ENCODE data around the gene ZNF451. TPM values are rescaled to one million over a fixed set of nuclear protein-coding genes. Genes with fewer than 3 reads are reported as not detected.
A peak's percentile ranks its signal among the peaks of the same experiment; 100 is the strongest.

ZNF451 gene
- total RNA-seq, 2 experiments from 2014 or later = 46.8 to 60.3 TPM

DNA sequence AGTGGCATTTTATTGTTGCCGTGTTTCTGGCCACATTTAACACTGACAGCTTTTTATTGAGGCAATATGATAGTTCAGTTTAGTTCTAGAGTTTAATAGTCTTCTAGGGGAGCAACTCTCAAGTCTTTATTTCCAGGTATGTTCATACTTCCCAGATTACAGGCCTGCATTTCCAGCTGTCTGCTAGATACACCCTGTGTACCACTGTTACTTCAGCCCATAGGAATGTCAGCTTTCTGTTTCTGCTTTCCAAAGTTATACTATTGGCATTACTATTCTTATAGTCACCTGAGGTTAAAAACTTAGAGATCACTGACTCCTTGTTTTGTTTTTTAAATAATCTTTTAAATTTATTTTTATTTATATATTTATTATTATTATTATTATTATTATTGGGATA, 7.6 kb downstream of the ZNF451 start:
- Mint-ChIP-seq H3K27me3 (no peaks in the 10 kb centered on the region), H3K9me3 (ENCODE audit: low read depth) (no peaks in the 10 kb centered on the region), H3K36me3 (ENCODE audit: low read depth) (peaks cover 64% of the 10 kb centered on the region), H3K4me3 (no peak overlapping the region), H3K4me1 (peaks cover 28% of the 10 kb centered on the region), H3K27ac (no peak overlapping the region)
- ATAC-seq (no peak), DNase-seq (no peak)
- intact Hi-C loops (cut with DNase I, micrococcal nuclease) = no loop called here
- ChIA-PET CTCF (interaction anchor here (0.6 to 1.7 kb wide), 2 partner anchors 206 to 219 kb away, joined by 3 to 6 read pairs; partner anchors contain the start of gene PRIM2), POLR2A (no interaction called here)

DNA sequence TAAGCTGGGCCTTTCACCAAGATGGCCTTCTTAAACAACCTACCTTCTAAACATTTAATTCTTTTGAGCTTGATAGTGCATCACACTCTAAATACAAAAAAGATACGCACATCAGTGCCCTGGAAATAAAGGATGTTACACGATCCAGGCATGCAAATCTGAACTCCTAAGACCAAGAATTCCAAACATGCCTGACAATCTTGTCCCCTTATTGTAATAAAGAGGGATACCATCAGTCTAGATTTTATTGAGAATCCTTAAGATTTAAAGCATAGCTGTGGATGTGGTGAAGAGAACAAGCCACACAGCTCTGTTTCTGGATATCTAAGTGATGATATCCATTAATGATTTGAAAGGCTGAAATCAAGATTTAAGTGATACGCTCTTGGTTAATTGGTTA, 13.0 kb downstream of the ZNF451 start:
- ATAC-seq = no peak
- POLR2A ChIA-PET = interaction anchor here (0.7 kb wide), 1 partner anchor 13 kb away, joined by 4 read pairs; no protein-coding TSS in a partner anchor
- Mint-ChIP-seq H3K9me3 (ENCODE audit: low read depth) (no peaks in the 10 kb centered on the region), H3K27me3 (no peaks in the 10 kb centered on the region), H3K27ac (no peak overlapping the region), H3K36me3 (ENCODE audit: low read depth) (peaks cover 68% of the 10 kb centered on the region), H3K4me1 (peaks cover 15% of the 10 kb centered on the region), H3K4me3 (no peak overlapping the region)
- CTCF ChIA-PET = interaction anchor here (1.1 to 1.2 kb wide), 3 partner anchors 30 to 219 kb away, joined by 3 to 6 read pairs (median 4); no protein-coding TSS in a partner anchor
- no peak for DNase-seq
- intact Hi-C loops (cut with DNase I, micrococcal nuclease) = no loop called here

DNA sequence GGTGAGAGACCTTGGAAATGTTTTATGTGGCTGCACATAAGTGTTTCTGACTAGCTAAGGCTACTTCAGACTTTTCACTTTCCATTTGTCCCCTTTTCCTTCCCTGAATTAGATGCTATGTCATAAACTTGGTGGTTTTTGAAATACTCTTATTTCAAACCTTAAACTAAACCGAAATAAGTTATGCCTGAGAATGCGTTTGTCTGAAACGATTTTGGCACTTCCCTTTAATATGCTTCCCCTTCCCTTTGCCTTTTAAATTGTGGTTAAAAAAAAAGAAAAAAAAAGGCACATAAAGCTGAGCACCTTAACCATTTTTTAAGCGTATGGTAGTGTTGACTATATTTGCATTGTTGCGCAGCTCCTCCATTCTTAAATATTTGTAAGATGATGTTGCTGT, 14.3 kb downstream of the ZNF451 start:
- DNase-seq = no peak
- no peaks in the 10 kb centered on the region for H3K27me3 Mint-ChIP-seq
- H3K4me3 Mint-ChIP-seq = no peak overlapping the region
- CTCF ChIA-PET = interaction anchor here (0.6 kb wide), 1 partner anchor 956 kb away, joined by 3 read pairs; no protein-coding TSS in a partner anchor
- H3K27ac Mint-ChIP-seq = no peak overlapping the region
- POLR2A ChIA-PET = interaction anchor here (0.6 kb wide), 1 partner anchor 72 kb away, joined by 3 read pairs; no protein-coding TSS in a partner anchor
- intact Hi-C loops (cut with DNase I, micrococcal nuclease) = no loop called here
- peaks cover 23% of the 10 kb centered on the region for H3K4me1 Mint-ChIP-seq
- H3K9me3 Mint-ChIP-seq (ENCODE audit: low read depth) = no peaks in the 10 kb centered on the region
- ATAC-seq = no peak
- peaks cover 66% of the 10 kb centered on the region for H3K36me3 Mint-ChIP-seq (ENCODE audit: low read depth)

DNA sequence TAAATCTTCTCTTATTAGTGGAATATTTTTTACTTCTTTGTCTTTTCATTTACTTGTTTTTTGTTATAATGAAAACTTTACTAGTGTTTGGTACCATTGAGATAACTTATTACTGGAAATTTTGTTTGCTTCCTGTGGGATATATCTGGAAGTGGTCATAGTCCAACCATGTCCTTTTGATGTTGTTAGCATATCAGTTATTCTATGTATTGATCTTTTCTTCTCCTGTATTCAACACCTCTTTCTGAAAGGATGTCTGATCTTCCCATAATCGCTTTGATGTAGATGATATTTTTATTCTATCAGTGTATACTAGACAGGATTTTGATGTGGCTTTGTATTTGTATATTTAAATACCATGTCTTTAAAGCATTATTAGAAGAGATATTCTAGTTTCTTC, 17.0 kb downstream of the ZNF451 start:
- POLR2A ChIA-PET = no interaction called here
- DNase-seq (no peak), ATAC-seq (no peak)
- CTCF ChIA-PET = no interaction called here
- Mint-ChIP-seq H3K9me3 (ENCODE audit: low read depth) (no peaks in the 10 kb centered on the region), H3K27ac (no peak overlapping the region), H3K4me1 (peaks cover 32% of the 10 kb centered on the region), H3K27me3 (no peaks in the 10 kb centered on the region), H3K4me3 (no peak overlapping the region), H3K36me3 (ENCODE audit: low read depth) (peaks cover 46% of the 10 kb centered on the region)
- intact Hi-C loops (cut with DNase I, micrococcal nuclease) = no loop called here

DNA sequence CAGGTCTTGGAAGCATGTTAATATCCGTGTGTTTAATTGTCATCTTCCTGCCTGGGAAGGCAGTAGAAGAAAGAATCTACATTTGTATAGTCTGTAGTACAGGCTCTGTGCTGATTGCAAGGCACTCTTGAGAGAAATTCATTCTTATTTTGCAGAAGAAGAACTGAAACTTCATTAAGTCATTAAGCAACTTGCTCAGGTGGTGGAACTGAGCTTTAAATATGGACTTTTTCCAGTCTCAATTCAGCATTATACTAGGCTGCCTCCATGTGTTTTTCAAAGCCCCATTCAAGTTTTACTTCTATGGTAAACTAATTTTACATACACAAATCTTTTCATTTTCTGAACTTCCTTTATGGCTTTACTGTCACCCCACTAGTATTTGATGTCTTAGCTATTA, 18.7 kb downstream of the ZNF451 start:
- no peak overlapping the region for H3K4me3 Mint-ChIP-seq
- H3K9me3 Mint-ChIP-seq (ENCODE audit: low read depth) = no peaks in the 10 kb centered on the region
- H3K36me3 Mint-ChIP-seq (ENCODE audit: low read depth) = peaks cover 34% of the 10 kb centered on the region
- no peak overlapping the region for H3K27ac Mint-ChIP-seq
- intact Hi-C loops (cut with DNase I, micrococcal nuclease) = no loop called here
- H3K27me3 Mint-ChIP-seq = no peaks in the 10 kb centered on the region
- no peak for DNase-seq
- ChIA-PET CTCF (interaction anchor here (0.7 to 1.3 kb wide), 2 partner anchors 16 to 128 kb away, joined by 3 to 4 read pairs; no protein-coding TSS in a partner anchor), POLR2A (interaction anchor here (1.0 kb wide), 1 partner anchor 63 kb away, joined by 3 read pairs; the partner anchor contains the start of gene BAG2)
- H3K4me1 Mint-ChIP-seq = peaks cover 32% of the 10 kb centered on the region
- no peak for ATAC-seq

DNA sequence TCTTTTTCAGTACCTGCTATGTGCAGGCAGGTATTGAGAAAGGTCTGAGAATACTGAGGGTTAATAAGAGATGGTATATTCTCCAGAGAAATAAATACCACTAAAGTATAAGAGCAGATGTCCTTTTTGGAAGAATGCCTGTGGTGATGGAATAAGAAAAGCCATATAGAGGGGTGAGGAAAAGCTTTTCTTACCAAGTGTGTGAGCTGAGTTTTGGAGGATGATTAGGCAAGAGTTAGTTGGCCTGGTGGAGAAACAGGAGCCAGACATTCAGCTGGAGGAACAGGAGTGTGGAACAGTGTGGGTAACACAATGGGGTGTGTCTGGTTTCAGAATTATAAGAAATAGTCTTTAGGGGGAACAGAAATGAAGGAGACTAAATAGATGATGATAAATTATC, 19.9 kb downstream of the ZNF451 start:
- H3K4me1 Mint-ChIP-seq = peaks cover 27% of the 10 kb centered on the region
- ChIA-PET POLR2A (no interaction called here), CTCF (no interaction called here)
- DNase-seq = no peak
- H3K36me3 Mint-ChIP-seq (ENCODE audit: low read depth) = peaks cover 29% of the 10 kb centered on the region
- no peak for ATAC-seq
- intact Hi-C loops (cut with DNase I, micrococcal nuclease) = no loop called here
- no peak overlapping the region for H3K4me3 Mint-ChIP-seq
- no peaks in the 10 kb centered on the region for H3K27me3 Mint-ChIP-seq
- H3K9me3 Mint-ChIP-seq (ENCODE audit: low read depth) = no peaks in the 10 kb centered on the region
- no peak overlapping the region for H3K27ac Mint-ChIP-seq

DNA sequence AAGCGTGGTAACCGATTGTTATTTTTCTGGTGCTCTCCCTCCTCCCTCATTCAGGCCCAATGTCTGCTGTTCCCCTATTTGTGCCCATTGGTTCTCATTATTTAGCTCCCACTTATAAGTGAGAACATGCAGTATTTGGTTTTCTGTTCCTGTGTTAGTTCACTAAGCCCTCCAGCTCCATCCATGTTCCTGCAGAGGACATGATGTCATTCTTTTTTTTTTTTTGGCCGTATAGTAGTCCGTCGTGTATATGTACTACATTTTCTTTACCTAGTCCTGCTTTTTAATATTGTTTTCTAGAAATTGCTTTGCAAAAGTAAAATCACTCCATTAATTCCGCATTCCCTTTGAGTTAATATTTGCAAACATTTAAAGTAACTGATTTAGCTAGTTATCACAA, 23.1 kb downstream of the ZNF451 start:
- CTCF ChIA-PET = interaction anchor here (0.8 to 1.9 kb wide), 3 partner anchors 18 to 258 kb away, joined by 4 to 7 read pairs (median 4); no protein-coding TSS in a partner anchor
- intact Hi-C loops (cut with DNase I, micrococcal nuclease) = no loop called here
- no peaks in the 10 kb centered on the region for H3K9me3 Mint-ChIP-seq (ENCODE audit: low read depth)

DNA sequence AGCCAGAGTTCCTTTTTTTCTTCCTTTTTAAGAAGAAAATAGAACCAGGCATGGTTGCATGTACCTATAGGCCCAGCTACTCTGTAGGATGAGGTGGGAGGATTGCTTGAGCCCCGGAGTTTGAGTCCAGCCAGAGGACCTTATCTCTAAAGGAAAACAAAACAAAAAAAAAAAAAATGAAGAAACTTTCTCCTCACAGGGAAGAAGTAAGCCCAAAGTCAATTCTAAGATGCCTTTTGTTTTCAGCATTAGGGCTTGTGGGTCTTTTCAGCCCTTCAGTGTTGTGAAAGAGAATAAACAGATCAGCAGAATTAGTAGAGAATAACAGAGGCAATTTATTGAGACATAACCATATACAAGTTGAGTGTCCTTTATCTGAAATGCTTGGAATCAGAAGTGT, 26.8 kb downstream of the ZNF451 start:
- H3K27ac Mint-ChIP-seq = no peak overlapping the region
- no peaks in the 10 kb centered on the region for H3K27me3 Mint-ChIP-seq
- H3K9me3 Mint-ChIP-seq (ENCODE audit: low read depth) = peaks cover 3% of the 10 kb centered on the region
- ATAC-seq (no peak), DNase-seq (no peak)
- H3K4me1 Mint-ChIP-seq = peaks cover 8% of the 10 kb centered on the region
- ChIA-PET CTCF (interaction anchor here (0.7 to 1.2 kb wide), 2 partner anchors 65 to 199 kb away, joined by 3 to 6 read pairs; no protein-coding TSS in a partner anchor), POLR2A (no interaction called here)
- intact Hi-C loops (cut with DNase I, micrococcal nuclease) = no loop called here
- no peak overlapping the region for H3K4me3 Mint-ChIP-seq
- peaks cover 28% of the 10 kb centered on the region for H3K36me3 Mint-ChIP-seq (ENCODE audit: low read depth)

More for the DNA sequence above, 23.1 kb downstream of the ZNF451 start:
- POLR2A ChIA-PET = no interaction called here
- peaks cover 25% of the 10 kb centered on the region for H3K4me1 Mint-ChIP-seq
- no peak overlapping the region for H3K27ac Mint-ChIP-seq
- no peak overlapping the region for H3K4me3 Mint-ChIP-seq
- ATAC-seq (no peak), DNase-seq (no peak)
- no peaks in the 10 kb centered on the region for H3K27me3 Mint-ChIP-seq
- peaks cover 22% of the 10 kb centered on the region for H3K36me3 Mint-ChIP-seq (ENCODE audit: low read depth)

DNA sequence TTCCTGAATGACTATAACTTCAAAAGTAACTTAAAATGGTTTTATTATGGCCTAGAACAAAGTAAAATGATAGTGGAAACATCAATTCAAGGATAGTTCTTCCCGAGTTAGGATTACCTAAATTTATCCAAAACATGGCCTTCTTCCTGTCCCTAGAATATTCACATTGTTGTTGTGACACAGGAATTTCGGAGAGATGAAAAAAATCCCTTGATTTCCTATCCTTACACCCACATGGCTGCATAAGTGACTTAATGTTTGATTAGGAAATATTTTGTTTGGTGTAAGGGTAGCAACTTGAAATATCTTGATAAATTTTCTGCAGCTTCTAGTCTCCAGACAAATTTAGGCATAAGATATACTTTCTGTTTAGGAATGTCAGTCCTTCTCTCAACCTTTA, 27.8 kb downstream of the ZNF451 start:
- Mint-ChIP-seq H3K9me3 (ENCODE audit: low read depth) (peaks cover 8% of the 10 kb centered on the region), H3K4me1 (peaks cover 2% of the 10 kb centered on the region), H3K27ac (no peak overlapping the region), H3K4me3 (no peak overlapping the region), H3K27me3 (no peaks in the 10 kb centered on the region), H3K36me3 (ENCODE audit: low read depth) (peaks cover 39% of the 10 kb centered on the region)
- intact Hi-C loops (cut with DNase I, micrococcal nuclease) = no loop called here
- no peak for ATAC-seq
- POLR2A ChIA-PET = no interaction called here
- CTCF ChIA-PET = interaction anchor here (1.2 kb wide), 1 partner anchor 198 kb away, joined by 3 read pairs; no protein-coding TSS in a partner anchor
- DNase-seq = no peak

DNA sequence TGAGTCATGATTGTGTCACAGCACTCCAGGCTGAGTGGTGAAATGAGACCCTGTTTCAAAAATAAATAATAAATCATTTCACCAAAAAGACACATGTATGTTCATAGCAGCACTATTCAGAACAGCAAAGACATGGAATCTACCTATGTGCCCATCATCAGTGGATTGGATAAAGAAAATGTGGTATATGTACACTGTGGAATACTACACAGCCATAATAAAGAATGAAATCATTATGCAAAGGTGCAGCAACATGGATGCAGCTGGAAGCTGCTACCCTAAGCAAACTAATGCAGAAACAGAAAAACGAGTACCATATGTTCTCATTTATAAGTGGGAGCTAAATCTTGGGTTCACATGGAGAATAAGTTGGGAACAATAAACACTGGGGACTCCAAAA, 33.1 kb downstream of the ZNF451 start:
- peaks cover 8% of the 10 kb centered on the region for H3K9me3 Mint-ChIP-seq (ENCODE audit: low read depth)
- ChIA-PET CTCF (no interaction called here), POLR2A (no interaction called here)
- H3K4me3 Mint-ChIP-seq = no peak overlapping the region
- H3K4me1 Mint-ChIP-seq = no peaks in the 10 kb centered on the region
- intact Hi-C loops (cut with DNase I, micrococcal nuclease) = no loop called here
- ATAC-seq = no peak
- H3K27me3 Mint-ChIP-seq = no peaks in the 10 kb centered on the region
- peak; percentile 6 for DNase-seq
- peaks cover 39% of the 10 kb centered on the region for H3K36me3 Mint-ChIP-seq (ENCODE audit: low read depth)
- no peak overlapping the region for H3K27ac Mint-ChIP-seq

DNA sequence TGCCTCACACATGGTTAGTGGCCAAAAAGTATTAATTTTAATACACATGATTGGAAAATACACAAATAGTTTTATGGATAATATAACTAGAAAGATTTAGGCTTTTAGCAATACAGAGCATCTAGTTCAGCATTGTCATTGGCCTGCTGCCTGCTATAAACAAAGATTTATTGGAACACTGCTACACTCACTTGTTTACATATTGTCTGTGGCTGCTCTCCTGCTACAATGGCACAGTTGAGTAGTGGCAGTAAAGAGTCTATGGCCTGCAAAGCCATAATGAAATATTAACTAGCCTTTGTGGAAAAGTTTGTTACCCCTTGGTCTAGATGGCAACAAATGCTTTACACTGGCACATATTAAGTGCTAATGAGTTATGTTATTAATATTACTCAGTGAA, 37.8 kb downstream of the ZNF451 start:
- Mint-ChIP-seq H3K27me3 (no peaks in the 10 kb centered on the region), H3K4me3 (no peak overlapping the region), H3K36me3 (ENCODE audit: low read depth) (peaks cover 15% of the 10 kb centered on the region), H3K9me3 (ENCODE audit: low read depth) (no peaks in the 10 kb centered on the region), H3K27ac (no peak overlapping the region), H3K4me1 (no peaks in the 10 kb centered on the region)
- ChIA-PET CTCF (no interaction called here), POLR2A (no interaction called here)
- intact Hi-C loops (cut with DNase I, micrococcal nuclease) = no loop called here
- no peak for DNase-seq
- ATAC-seq = no peak

DNA sequence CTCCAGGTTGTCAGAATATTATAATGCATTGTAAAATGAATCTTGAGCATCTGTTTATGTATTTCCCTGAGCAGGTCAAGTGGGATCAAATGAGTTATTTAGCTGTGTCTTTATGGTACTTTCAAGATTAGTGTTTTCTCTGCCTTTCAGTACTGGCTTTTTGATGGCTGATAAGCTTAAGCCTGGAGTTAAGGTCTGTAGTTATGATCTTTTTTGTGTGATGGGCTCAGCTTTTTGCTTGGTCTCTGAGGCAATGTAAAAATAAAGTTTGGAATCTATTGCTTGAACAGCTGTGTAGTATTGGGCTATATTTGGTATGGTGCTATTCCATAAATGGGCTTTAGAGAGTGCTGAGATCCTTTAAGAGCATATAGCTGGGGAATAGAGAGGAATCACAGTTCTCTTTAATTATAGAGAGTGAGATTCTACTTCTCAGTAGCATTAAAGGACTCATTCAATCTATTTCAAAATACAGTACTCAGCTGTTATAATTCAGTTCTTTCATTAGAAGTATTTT, 40.7 kb downstream of the ZNF451 start:
- H3K36me3 Mint-ChIP-seq (ENCODE audit: low read depth) = peaks cover 19% of the 10 kb centered on the region
- no peak for ATAC-seq

More for the DNA sequence above, 40.7 kb downstream of the ZNF451 start:
- no peak overlapping the region for H3K4me3 Mint-ChIP-seq
- DNase-seq = no peak
- POLR2A ChIA-PET = interaction anchor here (0.5 to 0.6 kb wide), 2 partner anchors 30 to 239 kb away, joined by 3 to 6 read pairs; no protein-coding TSS in a partner anchor
- no peaks in the 10 kb centered on the region for H3K4me1 Mint-ChIP-seq
- no peaks in the 10 kb centered on the region for H3K9me3 Mint-ChIP-seq (ENCODE audit: low read depth)
- CTCF ChIA-PET = interaction anchor here (0.9 to 1.4 kb wide), 2 partner anchors 10 to 17 kb away, joined by 3 to 4 read pairs; no protein-coding TSS in a partner anchor
- H3K27ac Mint-ChIP-seq = no peak overlapping the region
- intact Hi-C loops (cut with DNase I, micrococcal nuclease) = no loop called here
- no peaks in the 10 kb centered on the region for H3K27me3 Mint-ChIP-seq
